ENCODE measurements around the gene IGFALS. TPM values are rescaled to one million over a fixed set of nuclear protein-coding genes. Genes with fewer than 3 reads are reported as not detected.
"Not testable (repeated sequence)": the region's sequence is repeated elsewhere in the genome, so short reads cannot be mapped to it uniquely, and the experiment has no call there.

The IGFALS gene
- total RNA-seq, 2 experiments from 2014 or later = 0.23 TPM; not detected in 1

- CTCF ChIA-PET = interaction anchor here (1.4 kb wide), 1 partner anchor 14 kb away, joined by 3 read pairs; the partner anchor contains the start of gene FAHD1
- Mint-ChIP-seq H3K9me3 (no peaks in the 10 kb centered on the region), H3K4me1 (peaks cover 2% of the 10 kb centered on the region), H3K27ac (no peak overlapping the region), H3K27me3 (no peaks in the 10 kb centered on the region), H3K4me3 (no peak overlapping the region), H3K36me3 (ENCODE audit: low read depth) (peaks cover 22% of the 10 kb centered on the region)
- peak; percentile 55 for DNase-seq
- POLR2A ChIA-PET = no interaction called here
These were observed 19.2 kb upstream of the IGFALS start for GRCh38 chr16:1812732-1813163.

GRCh38 chr16:1810536-1810935 lies 17.0 kb upstream of the IGFALS start:
- no peak overlapping the region for H3K4me3 Mint-ChIP-seq
- H3K9me3 Mint-ChIP-seq = no peaks in the 10 kb centered on the region
- no peak overlapping the region for H3K27ac Mint-ChIP-seq
- H3K36me3 Mint-ChIP-seq (ENCODE audit: low read depth) = peaks cover 25% of the 10 kb centered on the region
- CTCF ChIA-PET = no interaction called here
- H3K4me1 Mint-ChIP-seq = peaks cover 2% of the 10 kb centered on the region
- H3K27me3 Mint-ChIP-seq = no peaks in the 10 kb centered on the region
- POLR2A ChIA-PET = no interaction called here
- no peak for DNase-seq

- no peaks in the 10 kb centered on the region for H3K27me3 Mint-ChIP-seq
- no peak overlapping the region for H3K4me3 Mint-ChIP-seq
- no peaks in the 10 kb centered on the region for H3K9me3 Mint-ChIP-seq
- H3K4me1 Mint-ChIP-seq = peaks cover 2% of the 10 kb centered on the region
- POLR2A ChIA-PET = no interaction called here
- CTCF ChIA-PET = no interaction called here
- H3K36me3 Mint-ChIP-seq (ENCODE audit: low read depth) = peaks cover 20% of the 10 kb centered on the region
- no peak overlapping the region for H3K27ac Mint-ChIP-seq
- DNase-seq = no peak
These were observed 16.6 kb upstream of the IGFALS start for GRCh38 chr16:1810106-1810505.

GRCh38 chr16:1809281-1809801 lies 15.8 kb upstream of the IGFALS start:
- H3K9me3 Mint-ChIP-seq = no peaks in the 10 kb centered on the region
- no peak for DNase-seq
- H3K4me3 Mint-ChIP-seq = no peak overlapping the region
- ChIA-PET POLR2A (interaction anchor here (0.8 kb wide), 1 partner anchor 27 kb away, joined by 3 read pairs; the partner anchor contains the start of genes NUBP2 and SPSB3), CTCF (no interaction called here)
- H3K27ac Mint-ChIP-seq = no peak overlapping the region
- H3K4me1 Mint-ChIP-seq = peaks cover 2% of the 10 kb centered on the region
- peaks cover 17% of the 10 kb centered on the region for H3K36me3 Mint-ChIP-seq (ENCODE audit: low read depth)
- no peaks in the 10 kb centered on the region for H3K27me3 Mint-ChIP-seq

- H3K4me3 Mint-ChIP-seq = no peak overlapping the region
- H3K27me3 Mint-ChIP-seq = no peaks in the 10 kb centered on the region
- H3K9me3 Mint-ChIP-seq = no peaks in the 10 kb centered on the region
- H3K4me1 Mint-ChIP-seq = peaks cover 2% of the 10 kb centered on the region
- POLR2A ChIA-PET = no interaction called here
- DNase-seq = no peak
- CTCF ChIA-PET = no interaction called here
- H3K36me3 Mint-ChIP-seq (ENCODE audit: low read depth) = peaks cover 15% of the 10 kb centered on the region
- H3K27ac Mint-ChIP-seq = no peak overlapping the region
These were observed 15.2 kb upstream of the IGFALS start for GRCh38 chr16:1808691-1809090.

GRCh38 chr16:1807626-1808025 lies 14.1 kb upstream of the IGFALS start:
- no peak for DNase-seq
- ChIA-PET CTCF (no interaction called here), POLR2A (no interaction called here)
- Mint-ChIP-seq H3K27ac (no peak overlapping the region), H3K36me3 (ENCODE audit: low read depth) (peaks cover 8% of the 10 kb centered on the region), H3K27me3 (no peaks in the 10 kb centered on the region), H3K4me3 (no peak overlapping the region), H3K4me1 (no peaks in the 10 kb centered on the region), H3K9me3 (no peaks in the 10 kb centered on the region)

GRCh38 chr16:1800701-1801100 lies 7.2 kb upstream of the IGFALS start:
- Mint-ChIP-seq H3K4me1 (no peaks in the 10 kb centered on the region), H3K36me3 (ENCODE audit: low read depth) (peaks cover 6% of the 10 kb centered on the region), H3K9me3 (peaks cover 17% of the 10 kb centered on the region), H3K27ac (no peak overlapping the region), H3K4me3 (no peak overlapping the region), H3K27me3 (no peaks in the 10 kb centered on the region)
- DNase-seq = no peak
- ChIA-PET POLR2A (no interaction called here), CTCF (no interaction called here)

GRCh38 chr16:1799263-1799662 lies 5.8 kb upstream of the IGFALS start:
- H3K4me3 Mint-ChIP-seq; H3K4me1 Mint-ChIP-seq; H3K27me3 Mint-ChIP-seq; POLR2A ChIA-PET; DNase-seq; H3K36me3 Mint-ChIP-seq (ENCODE audit: low read depth); H3K27ac Mint-ChIP-seq; CTCF ChIA-PET: not testable (repeated sequence)
- peaks cover 17% of the 10 kb centered on the region for H3K9me3 Mint-ChIP-seq

GRCh38 chr16:1794908-1795666 lies 1.6 kb upstream of the IGFALS start:
- ChIA-PET POLR2A (interaction anchor here (0.6 kb wide), 1 partner anchor 21 kb away, joined by 3 read pairs; no protein-coding TSS in a partner anchor), CTCF (no interaction called here)
- Mint-ChIP-seq H3K27me3 (no peaks in the 10 kb centered on the region), H3K36me3 (ENCODE audit: low read depth) (peaks cover 6% of the 10 kb centered on the region), H3K27ac (no peak overlapping the region), H3K4me1 (no peaks in the 10 kb centered on the region), H3K9me3 (peaks cover 14% of the 10 kb centered on the region), H3K4me3 (no peak overlapping the region)
- DNase-seq = no peak

- Mint-ChIP-seq H3K27ac (no peak overlapping the region), H3K36me3 (ENCODE audit: low read depth) (peaks cover 4% of the 10 kb centered on the region), H3K4me3 (no peak overlapping the region), H3K4me1 (no peaks in the 10 kb centered on the region), H3K27me3 (no peaks in the 10 kb centered on the region), H3K9me3 (peaks cover 9% of the 10 kb centered on the region)
- POLR2A ChIA-PET = interaction anchor here (0.6 kb wide), 1 partner anchor 21 kb away, joined by 3 read pairs; no protein-coding TSS in a partner anchor
- CTCF ChIA-PET = interaction anchor here (0.6 kb wide), 1 partner anchor 33 kb away, joined by 3 read pairs; no protein-coding TSS in a partner anchor
- no peak for DNase-seq
These were observed 841 bp upstream of the IGFALS start for GRCh38 chr16:1794221-1794871.

GRCh38 chr16:1792836-1793577 lies 498 bp downstream of the IGFALS start:
- CTCF ChIA-PET = no interaction called here
- peaks cover 4% of the 10 kb centered on the region for H3K36me3 Mint-ChIP-seq (ENCODE audit: low read depth)
- no peak overlapping the region for H3K27ac Mint-ChIP-seq
- H3K4me1 Mint-ChIP-seq = peaks cover 1% of the 10 kb centered on the region
- POLR2A ChIA-PET = interaction anchor here (1.1 to 1.4 kb wide), 2 partner anchors 10 to 34 kb away, joined by 3 to 5 read pairs; partner anchors contain the start of genes FAHD1, NUBP2 and SPSB3
- no peak overlapping the region for H3K4me3 Mint-ChIP-seq
- peaks cover 2% of the 10 kb centered on the region for H3K9me3 Mint-ChIP-seq
- no peaks in the 10 kb centered on the region for H3K27me3 Mint-ChIP-seq
- DNase-seq = no peak

GRCh38 chr16:1791943-1792812 lies 1.3 kb downstream of the IGFALS start:
- Mint-ChIP-seq H3K36me3 (ENCODE audit: low read depth) (peaks cover 4% of the 10 kb centered on the region), H3K27ac (no peak overlapping the region), H3K4me3 (no peak overlapping the region), H3K4me1 (peaks cover 1% of the 10 kb centered on the region), H3K27me3 (no peaks in the 10 kb centered on the region), H3K9me3 (peaks cover under 1% of the 10 kb centered on the region)
- ChIA-PET CTCF (no interaction called here), POLR2A (interaction anchor here (1.1 to 1.7 kb wide), 3 partner anchors 10 to 35 kb away, joined by 3 to 5 read pairs (median 5); partner anchors contain the start of genes FAHD1, NUBP2 and SPSB3)
- DNase-seq = no peak
